Karpas-422 (cell line): ENCODE data around the gene AFF3. TPM values are rescaled to one million over a fixed set of nuclear protein-coding genes. Genes with fewer than 3 reads are reported as not detected.

Experiments used
- DNase-seq: peaks from one replicate; pipeline ENCODE4 v3.0.0-alpha.2; 2015
- H2AFZ ChIP-seq: fragments of 200-600 bp; sonication (generic); 2 replicates; pipeline ENCODE4 v1.6.1; 2014; ENCODE audit warnings: antibody characterized with exemption, low read length, mixed read lengths
- H3K27ac ChIP-seq: fragments of 200-600 bp; sonication (generic); 2 replicates; pipeline ENCODE4 v1.5.1; 2014; ENCODE audit warnings: mild to moderate bottlenecking, low read length, moderate library complexity
- H3K27me3 ChIP-seq: fragments of 200-600 bp; sonication (generic); 2 replicates; pipeline ENCODE4 v1.6.1; 2014; ENCODE audit warnings: low read length, mixed read lengths
- H3K36me3 ChIP-seq: fragments of 200-600 bp; sonication (generic); 2 replicates; pipeline ENCODE4 v1.6.1; 2014; ENCODE audit warnings: low read length, mixed read lengths; ENCODE audit not compliant: insufficient read depth
- H3K4me1 ChIP-seq: fragments of 200-600 bp; sonication (generic); 2 replicates; pipeline ENCODE4 v1.6.1; 2014; ENCODE audit warnings: mild to moderate bottlenecking, low read length, mixed read lengths
- H3K4me2 ChIP-seq: fragments of 200-600 bp; sonication (generic); 2 replicates; pipeline ENCODE4 v1.6.1; 2014; ENCODE audit warnings: low read length, low read depth, mild to moderate bottlenecking; ENCODE audit not compliant: poor library complexity, severe bottlenecking
- H3K4me3 ChIP-seq: fragments of 200-600 bp; sonication (generic); 2 replicates; pipeline ENCODE4 v1.5.1; 2014; ENCODE audit warnings: mild to moderate bottlenecking, antibody characterized with exemption, low read length, mixed read lengths
- H3K79me2 ChIP-seq: fragments of 200-600 bp; sonication (generic); 2 replicates; pipeline ENCODE4 v1.6.1; 2014; ENCODE audit warnings: mild to moderate bottlenecking, low read length, mixed read lengths
- H3K9ac ChIP-seq: fragments of 200-600 bp; sonication (generic); 2 replicates; pipeline ENCODE4 v1.6.0; 2014; ENCODE audit warnings: low read length
- H3K9me2 ChIP-seq: fragments of 200-600 bp; sonication (generic), shearing (Covaris generic); replicated peaks from 2 replicates; pipeline ENCODE4 v1.6.0; 2014; ENCODE audit warnings: mild to moderate bottlenecking, low read length, moderate library complexity; ENCODE audit not compliant: insufficient read depth
- H3K9me3 ChIP-seq: fragments of 300-700, 200-600 bp; sonication (generic); 2 replicates; pipeline ENCODE4 v1.6.1; 2014; ENCODE audit warnings: low read length, mixed read lengths
- H4K20me1 ChIP-seq: fragments of 200-600 bp; sonication (generic); 2 replicates; pipeline ENCODE4 v1.6.1; 2014; ENCODE audit warnings: mild to moderate bottlenecking, antibody characterized with exemption, low read length, low read depth; ENCODE audit not compliant: insufficient read depth
- total RNA-seq: library from RNA; depleted of rRNA; stranded (reverse); fragments of >200 nt; shearing (Covaris generic); gene quantifications from 2 replicates; pipeline ENCODE4 v1.2.3, GENCODE V29; 2014; ENCODE audit warnings: low replicate concordance

The AFF3 gene
- total RNA-seq, 1 experiment from 2014 or later: 99.7 TPM

DNA sequence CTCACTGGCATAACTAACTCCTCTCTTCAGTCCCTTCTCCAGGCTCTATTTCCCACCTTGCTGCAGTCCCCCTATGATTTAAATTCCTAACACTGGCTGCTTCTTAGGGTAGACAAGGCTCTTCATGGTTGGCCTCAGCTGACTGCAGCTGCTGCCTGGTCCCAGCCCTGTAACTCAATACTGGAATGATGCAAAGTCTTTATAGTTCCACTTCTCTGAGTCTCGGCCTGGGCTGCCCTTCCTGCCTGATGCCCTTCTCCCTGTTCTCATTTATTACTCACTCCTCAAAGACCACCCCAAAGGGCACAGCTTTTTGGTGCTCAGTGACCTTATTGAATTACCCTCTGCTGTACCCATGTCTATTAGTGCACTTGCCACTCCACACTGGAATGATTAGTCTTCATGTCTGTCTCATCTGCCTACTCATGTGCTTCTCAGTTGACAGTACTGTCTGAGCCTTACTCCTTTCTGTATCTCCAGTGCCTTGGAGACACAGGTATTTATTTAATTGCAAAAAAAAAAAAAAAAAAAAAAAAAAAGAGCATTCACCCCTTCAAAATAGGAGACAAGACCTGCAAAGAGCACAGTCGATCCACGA lies 453.1 kb downstream of the AFF3 start:
- no peaks in the 10 kb centered on the region for H4K20me1 ChIP-seq
- no peaks in the 10 kb centered on the region for H3K4me1 ChIP-seq

GRCh38 chr2:99688699-99689098 lies 453.7 kb downstream of the AFF3 start:
- H3K9me3 ChIP-seq: no peaks in the 10 kb centered on the region
- no peaks in the 10 kb centered on the region for H4K20me1 ChIP-seq
- DNase-seq: no peak
- H3K27me3 ChIP-seq: no peaks in the 10 kb centered on the region
- H3K79me2 ChIP-seq: no peaks in the 10 kb centered on the region
- no peaks in the 10 kb centered on the region for H3K36me3 ChIP-seq
- H3K4me2 ChIP-seq: no peak overlapping the region
- H2AFZ ChIP-seq: no peak overlapping the region
- H3K4me3 ChIP-seq: no peak overlapping the region
- H3K27ac ChIP-seq: no peak overlapping the region
- no peaks in the 10 kb centered on the region for H3K4me1 ChIP-seq
- no peak overlapping the region for H3K9ac ChIP-seq
- H3K9me2 ChIP-seq: no peaks in the 10 kb centered on the region

More for the DNA sequence above, 453.1 kb downstream of the AFF3 start:
- no peak overlapping the region for H2AFZ ChIP-seq
- H3K9ac ChIP-seq: no peak overlapping the region
- no peaks in the 10 kb centered on the region for H3K79me2 ChIP-seq
- no peaks in the 10 kb centered on the region for H3K9me3 ChIP-seq
- H3K36me3 ChIP-seq: no peaks in the 10 kb centered on the region
- no peaks in the 10 kb centered on the region for H3K9me2 ChIP-seq
- DNase-seq: no peak
- no peak overlapping the region for H3K4me2 ChIP-seq
- H3K27ac ChIP-seq: no peak overlapping the region
- no peak overlapping the region for H3K4me3 ChIP-seq
- no peaks in the 10 kb centered on the region for H3K27me3 ChIP-seq

DNA sequence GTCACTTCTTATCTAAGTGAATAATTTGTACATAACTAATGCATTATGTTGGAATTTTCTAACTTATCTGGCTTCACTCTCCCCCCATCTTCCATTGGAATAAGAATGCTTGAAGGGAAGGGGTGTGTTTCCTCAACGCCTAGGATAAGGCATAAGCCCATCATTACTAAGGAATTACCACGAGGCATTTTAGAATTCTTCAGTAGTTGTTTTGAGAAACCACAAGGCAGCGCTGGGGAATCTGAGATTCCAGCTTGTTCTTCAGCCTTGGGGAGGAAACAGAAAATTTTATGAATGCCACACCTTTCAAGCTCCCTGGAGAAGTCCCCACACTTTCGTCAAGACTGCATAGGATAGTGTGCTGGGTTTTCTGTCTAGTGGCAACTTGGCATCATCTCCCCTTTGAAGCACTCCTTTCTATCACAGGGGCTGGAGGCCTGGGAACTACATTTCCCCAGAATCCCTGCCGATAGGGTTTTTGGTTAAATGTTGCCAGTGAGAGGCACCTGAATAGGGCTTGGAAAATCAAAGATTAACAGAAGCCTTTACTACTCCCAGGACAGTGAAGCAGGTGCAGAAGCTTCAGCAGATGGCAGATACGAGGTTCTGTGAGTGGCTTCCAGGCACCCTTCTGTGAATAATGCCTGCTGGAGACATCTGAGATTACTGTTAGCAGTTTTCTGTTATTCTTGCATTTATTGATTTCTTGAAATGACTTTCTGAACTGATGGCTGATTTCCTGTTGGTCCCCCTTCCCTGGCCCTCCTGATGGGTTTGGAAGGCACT lies 459.9 kb downstream of the AFF3 start:
- Histone ChIP-seq H3K4me1 (no peaks in the 10 kb centered on the region), H3K4me2 (no peak overlapping the region), H3K27me3 (no peaks in the 10 kb centered on the region), H3K9me3 (no peaks in the 10 kb centered on the region), H3K79me2 (no peaks in the 10 kb centered on the region), H3K9me2 (no peaks in the 10 kb centered on the region), H3K27ac (no peak overlapping the region), H4K20me1 (no peaks in the 10 kb centered on the region), H3K36me3 (no peaks in the 10 kb centered on the region), H2AFZ (no peak overlapping the region), H3K4me3 (no peak overlapping the region), H3K9ac (no peak overlapping the region)
- no peak for DNase-seq

- Histone ChIP-seq H3K9me3 (no peaks in the 10 kb centered on the region), H3K79me2 (no peaks in the 10 kb centered on the region), H3K4me2 (no peak overlapping the region), H2AFZ (no peak overlapping the region), H3K27me3 (no peaks in the 10 kb centered on the region), H3K9me2 (no peaks in the 10 kb centered on the region), H3K27ac (no peak overlapping the region), H3K4me3 (no peak overlapping the region), H3K9ac (no peak overlapping the region), H3K4me1 (no peaks in the 10 kb centered on the region), H4K20me1 (no peaks in the 10 kb centered on the region), H3K36me3 (no peaks in the 10 kb centered on the region)
- DNase-seq: no peak
Measured at GRCh38 chr2:99680946-99681345, 461.4 kb downstream of the AFF3 start.

- H3K27me3 ChIP-seq: no peaks in the 10 kb centered on the region
- no peaks in the 10 kb centered on the region for H3K9me3 ChIP-seq
- no peak overlapping the region for H3K4me3 ChIP-seq
- no peaks in the 10 kb centered on the region for H4K20me1 ChIP-seq
- no peak overlapping the region for H3K4me2 ChIP-seq
- no peak for DNase-seq
- no peaks in the 10 kb centered on the region for H3K79me2 ChIP-seq
- no peaks in the 10 kb centered on the region for H3K36me3 ChIP-seq
- H3K4me1 ChIP-seq: no peaks in the 10 kb centered on the region
- no peak overlapping the region for H3K27ac ChIP-seq
- H3K9ac ChIP-seq: no peak overlapping the region
- H2AFZ ChIP-seq: no peak overlapping the region
- H3K9me2 ChIP-seq: no peaks in the 10 kb centered on the region
Measured at GRCh38 chr2:99679518-99679917, 462.9 kb downstream of the AFF3 start.

DNA sequence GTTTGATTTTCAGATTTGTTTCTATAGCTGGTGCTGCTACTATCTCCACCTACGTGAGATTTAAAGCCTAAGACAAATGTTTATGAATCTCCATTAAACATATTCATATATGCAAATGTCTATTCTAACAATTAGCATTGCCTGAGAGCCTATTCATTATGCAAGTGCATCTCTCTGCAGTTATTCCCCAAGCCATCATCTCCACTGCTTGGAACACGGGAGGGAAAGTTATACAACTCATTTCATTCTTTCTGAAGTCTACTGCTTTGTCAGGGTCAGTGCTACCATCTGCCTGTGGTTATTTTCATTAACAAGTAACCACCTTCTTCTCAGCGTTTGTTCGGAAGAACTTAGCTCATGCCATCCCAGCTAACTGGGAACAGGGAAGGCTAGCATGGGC lies 463.8 kb downstream of the AFF3 start:
- Histone ChIP-seq H3K79me2 (no peaks in the 10 kb centered on the region), H3K36me3 (no peaks in the 10 kb centered on the region), H3K9me2 (no peaks in the 10 kb centered on the region), H3K4me1 (peaks cover 6% of the 10 kb centered on the region), H3K27me3 (no peaks in the 10 kb centered on the region), H3K9me3 (no peaks in the 10 kb centered on the region), H2AFZ (no peak overlapping the region), H3K4me3 (no peak overlapping the region), H3K27ac (no peak overlapping the region), H4K20me1 (no peaks in the 10 kb centered on the region), H3K9ac (no peak overlapping the region), H3K4me2 (no peak overlapping the region)
- DNase-seq: no peak

GRCh38 chr2:99677814-99678213 lies 464.6 kb downstream of the AFF3 start:
- H2AFZ ChIP-seq: no peak overlapping the region
- no peak overlapping the region for H3K4me2 ChIP-seq
- no peak overlapping the region for H3K27ac ChIP-seq
- no peaks in the 10 kb centered on the region for H3K27me3 ChIP-seq
- no peaks in the 10 kb centered on the region for H4K20me1 ChIP-seq
- peaks cover 14% of the 10 kb centered on the region for H3K4me1 ChIP-seq
- H3K79me2 ChIP-seq: no peaks in the 10 kb centered on the region
- H3K36me3 ChIP-seq: no peaks in the 10 kb centered on the region
- H3K9me3 ChIP-seq: no peaks in the 10 kb centered on the region
- no peak overlapping the region for H3K9ac ChIP-seq
- H3K4me3 ChIP-seq: no peak overlapping the region
- H3K9me2 ChIP-seq: no peaks in the 10 kb centered on the region
- no peak for DNase-seq

GRCh38 chr2:99675130-99675661 lies 467.2 kb downstream of the AFF3 start:
- no peak overlapping the region for H3K4me2 ChIP-seq
- H3K27ac ChIP-seq: no peak overlapping the region
- no peak overlapping the region for H2AFZ ChIP-seq
- H3K36me3 ChIP-seq: no peaks in the 10 kb centered on the region; the same call in 1 of the 2 replicates
- H3K4me1 ChIP-seq: peaks cover 31% of the 10 kb centered on the region
- H3K4me3 ChIP-seq: no peak overlapping the region
- H4K20me1 ChIP-seq: no peaks in the 10 kb centered on the region
- H3K27me3 ChIP-seq: no peaks in the 10 kb centered on the region
- H3K9me3 ChIP-seq: no peaks in the 10 kb centered on the region
- no peaks in the 10 kb centered on the region for H3K79me2 ChIP-seq
- no peaks in the 10 kb centered on the region for H3K9me2 ChIP-seq
- no peak for DNase-seq
- no peak overlapping the region for H3K9ac ChIP-seq
